OCI-LY1 (cell line): ENCODE results near the gene SERINC5.
"Not testable (repeated sequence)": the region's sequence is repeated elsewhere in the genome, so short reads cannot be mapped to it uniquely, and the experiment has no call there.

ENCODE experiments used
- EZH2 ChIP-seq: fragments of 200-600 bp; sonication (generic), shearing (Covaris generic); IDR thresholded peaks from 2 replicates; pipeline ENCODE4 v1.8.0; 2017; ENCODE audit warnings: borderline replicate concordance, mixed run types, mild to moderate bottlenecking, antibody characterized with exemption, low read length, moderate library complexity, mixed read lengths
- TF ChIP-seq, protein P1 (sequence below): fragments of 200-600 bp; sonication (generic), shearing (Covaris generic); IDR thresholded peaks from 2 replicates; pipeline ENCODE4 v1.5.1; 2017; ENCODE audit warnings: mild to moderate bottlenecking, antibody characterized with exemption, low read length, moderate library complexity, mixed read lengths

DNA sequence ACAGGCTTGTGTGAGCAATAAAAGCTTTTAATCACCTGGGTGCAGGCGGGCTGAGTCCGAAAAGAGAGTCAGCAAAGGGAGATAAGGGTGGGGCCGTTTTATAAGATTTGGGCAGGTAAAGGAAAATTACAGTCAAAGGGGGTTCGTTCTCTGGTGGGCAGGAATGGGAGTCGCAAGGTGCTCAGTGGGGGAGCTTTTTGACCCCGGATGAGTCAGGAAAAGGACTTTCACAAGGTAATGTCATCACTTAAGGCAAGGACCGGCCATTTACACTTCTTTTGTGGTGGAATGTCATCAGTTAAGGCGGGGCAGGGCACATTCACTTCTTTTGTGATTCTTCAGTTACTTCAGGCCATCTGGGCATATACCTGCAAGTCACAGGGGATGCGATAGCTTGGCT is 70.3 kb downstream of the SERINC5 start:
- TF ChIP-seq, protein P1, sequence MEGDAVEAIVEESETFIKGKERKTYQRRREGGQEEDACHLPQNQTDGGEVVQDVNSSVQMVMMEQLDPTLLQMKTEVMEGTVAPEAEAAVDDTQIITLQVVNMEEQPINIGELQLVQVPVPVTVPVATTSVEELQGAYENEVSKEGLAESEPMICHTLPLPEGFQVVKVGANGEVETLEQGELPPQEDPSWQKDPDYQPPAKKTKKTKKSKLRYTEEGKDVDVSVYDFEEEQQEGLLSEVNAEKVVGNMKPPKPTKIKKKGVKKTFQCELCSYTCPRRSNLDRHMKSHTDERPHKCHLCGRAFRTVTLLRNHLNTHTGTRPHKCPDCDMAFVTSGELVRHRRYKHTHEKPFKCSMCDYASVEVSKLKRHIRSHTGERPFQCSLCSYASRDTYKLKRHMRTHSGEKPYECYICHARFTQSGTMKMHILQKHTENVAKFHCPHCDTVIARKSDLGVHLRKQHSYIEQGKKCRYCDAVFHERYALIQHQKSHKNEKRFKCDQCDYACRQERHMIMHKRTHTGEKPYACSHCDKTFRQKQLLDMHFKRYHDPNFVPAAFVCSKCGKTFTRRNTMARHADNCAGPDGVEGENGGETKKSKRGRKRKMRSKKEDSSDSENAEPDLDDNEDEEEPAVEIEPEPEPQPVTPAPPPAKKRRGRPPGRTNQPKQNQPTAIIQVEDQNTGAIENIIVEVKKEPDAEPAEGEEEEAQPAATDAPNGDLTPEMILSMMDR = not testable (repeated sequence)
- TF ChIP-seq EZH2 = not testable (repeated sequence)
